Prostate gland (tissue), 2 donors: ENCODE data around the gene FOXG1. TPM values are rescaled to one million over a fixed set of nuclear protein-coding genes. Genes with fewer than 3 reads are reported as not detected.
A peak's percentile ranks its signal among the peaks of the same experiment; 100 is the strongest.

Experiments used
- DNase-seq: peaks from one replicate; pipeline ENCODE4 v3.0.0-alpha.2; 2019; ENCODE audit warnings: low spot score
- H3K27ac ChIP-seq, 2 donors: fragments of 200-600 bp; sonication (generic); 2 replicates each; pipeline ENCODE4 v1.5.1; 2017 to 2019
- H3K27me3 ChIP-seq: fragments of 200-600 bp; sonication (generic); replicated peaks from 2 replicates; pipeline ENCODE4 v1.5.1; 2019; ENCODE audit not compliant: insufficient read depth
- H3K36me3 ChIP-seq, 2 donors: fragments of 200-600 bp; sonication (generic); 1 replicate in 1 of 2; 2 replicates in 1 of 2; pipeline versions ENCODE4 v1.5.1 to v1.8.1; 2017 to 2019
- H3K4me1 ChIP-seq: fragments of 200-600 bp; sonication (generic); replicated peaks from 2 replicates; pipeline ENCODE4 v1.5.1; 2019
- H3K4me3 ChIP-seq, 2 donors: fragments of 200-600 bp; sonication (generic); 2 replicates each; pipeline ENCODE4 v1.5.1; 2017 to 2019
- H3K9me3 ChIP-seq: fragments of 200-600 bp; sonication (generic); 2 replicates; pipeline ENCODE4 v1.5.1; 2017
- CTCF ChIP-seq, 4 experiments: fragments of 200-600 bp in 2 of 4; fragments of 450-650 bp in 2 of 4; sonication (generic) in 2 of 4; IDR thresholded peaks; 1 replicate in 3 of 4; 2 replicates in 1 of 4; pipeline ENCODE4 v1.5.1; 2016 to 2019; ENCODE audit warnings: antibody characterized with exemption in 4 of 4, mild to moderate bottlenecking in 2 of 4, moderate library complexity in 2 of 4
- POLR2A ChIP-seq: fragments of 450-650 bp; IDR thresholded peaks from one replicate; pipeline ENCODE4 v1.6.1; 2016; ENCODE audit warnings: antibody characterized with exemption, mild to moderate bottlenecking
- POLR2AphosphoS5 ChIP-seq: sonication (generic); formaldehyde crosslinking; IDR thresholded peaks from one replicate; pipeline ENCODE4 v1.6.1; 2017; ENCODE audit warnings: antibody characterized with exemption
- WGBS: methylation state at CpG from one replicate; pipeline ENCODE4 v1.1.5; 2018; 5-methylcytosine and 5-hydroxymethylcytosine counted together
- intact Hi-C: fragments of 100-400 bp; cut with DNase I; formaldehyde crosslinking; loops from one replicate; pipeline ENCODE4 v1.14.2; 2022
- total RNA-seq, 2 donors: library from RNA; depleted of rRNA; stranded (reverse); fragments of >200 nt; gene quantifications; one replicate each; pipeline ENCODE4 v1.1.0, GENCODE V29; 2016

Gene FOXG1
- total RNA-seq, 2 donors from 2014 or later = 1.6 TPM; not detected in 1

GRCh38 chr14:28755198-28755815 lies 11.3 kb upstream of the FOXG1 start:
- no peak for DNase-seq
- 6% methylated on average over 14 of the region's 14 CpGs for WGBS
- Histone ChIP-seq H3K4me3 (no peak overlapping the region), H3K4me1 (no peaks in the 10 kb centered on the region), H3K36me3 (no peaks in the 10 kb centered on the region), H3K27me3 (peaks cover 28% of the 10 kb centered on the region), H3K9me3 (no peaks in the 10 kb centered on the region), H3K27ac (no peak overlapping the region)
- TF ChIP-seq POLR2A = no peak
- TF ChIP-seq POLR2AphosphoS5 = no peak
- TF ChIP-seq CTCF (IDR thresholded peaks at IDR 0.05) = no peak
- intact Hi-C loops = loop anchor here (2.0 to 10.0 kb wide), 2 partner anchors 781 to 1459 kb away; no protein-coding TSS in a partner anchor

- TF ChIP-seq POLR2AphosphoS5 (no peak), POLR2A (no peak), CTCF (IDR thresholded peaks at IDR 0.05) (no peak)
- WGBS = 11% methylated on average over 3 of the region's 3 CpGs
- intact Hi-C loops = loop anchor here (2.0 to 10.0 kb wide), 2 partner anchors 781 to 1459 kb away; no protein-coding TSS in a partner anchor
These were observed 10.7 kb upstream of the FOXG1 start for GRCh38 chr14:28755884-28756268.

GRCh38 chr14:28756269-28756883 lies 10.2 kb upstream of the FOXG1 start:
- intact Hi-C loops = loop anchor here (10.0 kb wide), 1 partner anchor 1458 kb away; no protein-coding TSS in a partner anchor
- no peaks in the 10 kb centered on the region for H3K4me1 ChIP-seq
- H3K27me3 ChIP-seq = peaks cover 28% of the 10 kb centered on the region
- no peak overlapping the region for H3K27ac ChIP-seq
- TF ChIP-seq POLR2A (no peak), POLR2AphosphoS5 (no peak), CTCF (IDR thresholded peaks at IDR 0.05) (no peak)
- no peaks in the 10 kb centered on the region for H3K9me3 ChIP-seq
- no peak for DNase-seq
- no peak overlapping the region for H3K4me3 ChIP-seq
- no peaks in the 10 kb centered on the region for H3K36me3 ChIP-seq
- WGBS = 7% methylated on average over 18 of the region's 18 CpGs

More at GRCh38 chr14:28755884-28756268, 10.7 kb upstream of the FOXG1 start:
- Histone ChIP-seq H3K27ac (no peak overlapping the region), H3K36me3 (no peaks in the 10 kb centered on the region), H3K4me1 (no peaks in the 10 kb centered on the region), H3K9me3 (no peaks in the 10 kb centered on the region), H3K27me3 (peaks cover 28% of the 10 kb centered on the region), H3K4me3 (no peak overlapping the region)
- no peak for DNase-seq

GRCh38 chr14:28756884-28757570 lies 9.6 kb upstream of the FOXG1 start:
- DNase-seq = no peak
- 4% methylated on average over 23 of the region's 23 CpGs for WGBS
- intact Hi-C loops = loop anchor here (10.0 kb wide), 1 partner anchor 1458 kb away; no protein-coding TSS in a partner anchor
- peaks cover 33% of the 10 kb centered on the region for H3K27me3 ChIP-seq
- H3K36me3 ChIP-seq = no peaks in the 10 kb centered on the region
- no peak overlapping the region for H3K27ac ChIP-seq
- no peaks in the 10 kb centered on the region for H3K4me1 ChIP-seq
- no peak for TF ChIP-seq POLR2AphosphoS5
- TF ChIP-seq CTCF (IDR thresholded peaks at IDR 0.05) = peak in 3 of 4 experiments; percentile 17 to 36 (median 21)
- TF ChIP-seq POLR2A = no peak
- H3K9me3 ChIP-seq = no peaks in the 10 kb centered on the region
- H3K4me3 ChIP-seq = no peak overlapping the region
